ENCODE measurements around the gene MYL3.
"Not testable (repeated sequence)": the region's sequence is repeated elsewhere in the genome, so short reads cannot be mapped to it uniquely, and the experiment has no call there.

MYL3 gene

DNA sequence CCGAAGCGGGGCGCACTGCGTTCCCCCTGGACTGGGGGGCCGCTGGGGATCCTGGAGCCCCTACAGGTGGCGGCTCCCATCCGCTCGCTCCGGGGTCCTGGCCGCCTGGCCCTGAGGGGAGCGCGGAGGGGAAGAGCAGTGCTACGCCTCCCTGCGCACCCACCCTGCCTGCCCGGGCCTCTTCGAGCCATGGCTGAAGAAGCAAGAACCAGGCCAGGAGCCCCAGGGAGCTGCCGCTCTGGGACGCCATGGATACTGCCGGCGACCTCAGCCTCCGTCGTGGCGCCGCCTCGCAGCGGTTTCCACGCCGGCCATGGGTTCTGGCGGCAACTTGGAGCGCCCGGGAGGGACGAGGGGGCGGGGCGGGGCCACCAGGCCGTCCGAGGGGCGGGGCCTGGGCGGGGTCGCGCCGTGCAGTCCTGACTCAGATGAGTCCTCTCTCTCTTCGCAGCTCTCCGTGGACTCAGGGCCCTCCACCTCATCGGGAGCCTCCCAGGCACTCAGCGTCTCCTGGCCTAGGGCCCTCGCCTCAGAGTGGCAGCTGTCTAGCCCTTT lies 50.9 kb downstream of the MYL3 start:
- no peaks in the 10 kb centered on the region for H3K9me3 Mint-ChIP-seq

GRCh38 chr3:46811615-46812236 lies 51.5 kb downstream of the MYL3 start:
- Mint-ChIP-seq H3K9me3 (no peaks in the 10 kb centered on the region), H3K27ac (no peak overlapping the region), H3K4me1 (peaks cover 22% of the 10 kb centered on the region), H3K27me3 (peaks cover 41% of the 10 kb centered on the region), H3K4me3 (no peak overlapping the region), H3K36me3 (no peaks in the 10 kb centered on the region)
- CTCF ChIA-PET = no interaction called here
- DNase-seq = no peak

More for the DNA sequence above, 50.9 kb downstream of the MYL3 start:
- CTCF ChIA-PET = no interaction called here
- DNase-seq = peak; percentile 77
- H3K4me3 Mint-ChIP-seq = peak overlapping the region; percentile 62
- H3K27me3 Mint-ChIP-seq = peaks cover 37% of the 10 kb centered on the region
- H3K36me3 Mint-ChIP-seq = no peaks in the 10 kb centered on the region
- H3K4me1 Mint-ChIP-seq = peaks cover 22% of the 10 kb centered on the region
- no peak overlapping the region for H3K27ac Mint-ChIP-seq

DNA sequence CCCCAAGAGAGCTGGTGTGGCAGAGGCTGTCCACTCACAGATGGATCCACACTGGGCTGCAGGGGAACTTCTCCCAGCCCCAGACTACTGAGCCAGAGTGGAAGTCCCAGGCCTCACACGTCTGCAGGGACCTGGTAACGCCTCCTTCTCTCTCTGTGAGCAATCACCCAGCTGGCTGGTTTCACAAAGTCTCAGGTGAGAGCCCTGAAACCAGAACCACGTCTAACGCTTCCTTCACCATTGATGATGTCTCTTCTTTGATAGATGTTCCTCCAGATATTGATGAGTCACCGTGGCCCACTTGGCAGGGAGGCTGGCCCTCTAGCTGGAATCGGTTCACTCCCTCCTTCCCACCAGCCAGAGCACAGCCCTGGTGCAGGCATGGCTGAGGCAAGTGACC lies 54.5 kb downstream of the MYL3 start:
- CTCF ChIA-PET, H3K27ac Mint-ChIP-seq, DNase-seq, H3K9me3 Mint-ChIP-seq, H3K4me3 Mint-ChIP-seq, H3K36me3 Mint-ChIP-seq: not testable (repeated sequence)
- peaks cover 48% of the 10 kb centered on the region for H3K27me3 Mint-ChIP-seq
- H3K4me1 Mint-ChIP-seq = peaks cover 22% of the 10 kb centered on the region
